GM12878 (cell line): ENCODE measurements around the gene WDR74. TPM values are rescaled to one million over a fixed set of nuclear protein-coding genes. Genes with fewer than 3 reads are reported as not detected.

Source experiments
- ATAC-seq: fragments of 200-7000 bp; cut with Tn5 transposase; 3 replicates; pipeline ENCODE4 v1.9.1; 2020; ENCODE audit warnings: mild to moderate bottlenecking, moderate library complexity
- BruUV-seq: library from RNA; stranded (reverse); fragments of 400-500 nt; replicated peaks from 2 replicates; lab custom pipeline; 2021; lab: Mats Ljungman, UMichigan
- CTCF ChIA-PET: fragments of 300-600 bp; sonication (Branson Sonifier 250); formaldehyde crosslinking; extraction: SDS; loops from one replicate; lab custom pipeline; 2021; ENCODE audit warnings: inconsistent platforms; lab: Yijun Ruan, JAX
- POLR2A ChIA-PET: fragments of 350-600 bp; formaldehyde crosslinking; extraction: SDS; loops from one replicate; lab custom pipeline; 2021; ENCODE audit warnings: inconsistent platforms; lab: Charles Lee
- RAD21 ChIA-PET: fragments of 300-600 bp; sonication (Branson Sonifier 250); formaldehyde crosslinking; loops from one replicate; lab custom pipeline; 2023; ENCODE audit warnings: antibody characterized with exemption; ENCODE audit not compliant: unreplicated experiment; lab: Charles Lee
- SMC1A ChIA-PET: fragments of 300-600 bp; sonication (Branson Sonifier 250); formaldehyde crosslinking; loops from one replicate; lab custom pipeline; 2023; ENCODE audit not compliant: unreplicated experiment, uncharacterized antibody; lab: Charles Lee
- DNase-seq: peaks from one replicate; pipeline ENCODE4 v3.0.0-alpha.2; 2011; ENCODE audit warnings: low read depth, low spot score
- FAIRE-seq: peaks from 3 replicates; lab custom pipeline; 2011; peaks lifted over from hg19 to GRCh38; lab: Jason Lieb, UNC
- H2AFZ ChIP-seq: 2 replicates; pipeline ENCODE4 v1.6.0; 2011; ENCODE audit warnings: low read depth, low read length, control low read depth; ENCODE audit not compliant: control insufficient read depth
- H3K27ac ChIP-seq: 2 replicates; pipeline ENCODE4 v1.5.1; 2011; ENCODE audit warnings: control low read depth; ENCODE audit not compliant: control insufficient read depth, insufficient read depth
- H3K27me3 ChIP-seq, 2 experiments: replicated peaks in 1 of 2; 2 replicates each; pipeline versions ENCODE4 v1.6.0 to v1.6.1; 2011; ENCODE audit warnings: low read length in 1 of 2; ENCODE audit not compliant: control insufficient read depth in 2 of 2, insufficient read depth in 2 of 2
- H3K36me3 ChIP-seq, 2 experiments: 2 replicates each; pipeline ENCODE4 v1.5.1; 2011; ENCODE audit warnings: low read length in 1 of 2; ENCODE audit not compliant: control insufficient read depth in 2 of 2, insufficient read depth in 2 of 2
- H3K4me1 ChIP-seq: 2 replicates; pipeline ENCODE4 v1.6.1; 2011; ENCODE audit warnings: mild to moderate bottlenecking, low read length, moderate library complexity, mixed read lengths; ENCODE audit not compliant: control insufficient read depth, insufficient read depth
- H3K4me2 ChIP-seq: 2 replicates; pipeline ENCODE4 v1.6.0; 2011; ENCODE audit warnings: control low read depth; ENCODE audit not compliant: control insufficient read depth, insufficient read depth
- H3K4me3 ChIP-seq: fragments of 200-600 bp; sonication (generic); 2 replicates; pipeline ENCODE4 v1.5.1; 2016
- H3K79me2 ChIP-seq: 2 replicates; pipeline ENCODE4 v1.6.0; 2011; ENCODE audit warnings: low read length; ENCODE audit not compliant: control insufficient read depth, insufficient read depth
- H3K9ac ChIP-seq: 2 replicates; pipeline ENCODE4 v1.8.0; 2011; ENCODE audit warnings: low read length, control low read depth, mixed read lengths; ENCODE audit not compliant: control insufficient read depth, insufficient read depth
- H3K9me3 ChIP-seq: replicated peaks from 3 replicates; pipeline ENCODE4 v1.5.1; 2011; ENCODE audit warnings: mild to moderate bottlenecking, low read length; ENCODE audit not compliant: control insufficient read depth, insufficient read depth
- H4K20me1 ChIP-seq: 2 replicates; pipeline ENCODE4 v1.6.0; 2011; ENCODE audit not compliant: control insufficient read depth, insufficient read depth
- BCLAF1 ChIP-seq: fragments of 450-650 bp; IDR thresholded peaks from 2 replicates; pipeline ENCODE4 v1.6.1; 2017; ENCODE audit warnings: antibody characterized with exemption, mild to moderate bottlenecking, moderate library complexity
- BRCA1 ChIP-seq: IDR thresholded peaks from 2 replicates; pipeline ENCODE4 v1.6.1; 2011; ENCODE audit warnings: low read depth, low read length, improper control_type of control experiment
- CBFB ChIP-seq: IDR thresholded peaks from 2 replicates; pipeline ENCODE4 v1.6.1; 2016; ENCODE audit warnings: antibody characterized with exemption, low read depth
- CREM ChIP-seq: IDR thresholded peaks from 2 replicates; pipeline ENCODE4 v1.6.1; 2014; ENCODE audit warnings: antibody characterized with exemption, low read depth
- E2F8 ChIP-seq: fragments of 450-650 bp; IDR thresholded peaks from 2 replicates; pipeline ENCODE4 v1.6.1; 2018; ENCODE audit warnings: mild to moderate bottlenecking, low read depth, moderate library complexity; ENCODE audit not compliant: partially characterized antibody
- FOS ChIP-seq: IDR thresholded peaks from 3 replicates; pipeline ENCODE4 v1.6.1; 2011; ENCODE audit warnings: borderline replicate concordance; ENCODE audit not compliant: insufficient read length; ENCODE audit errors: extremely low read depth
- MEF2A ChIP-seq: IDR thresholded peaks from 2 replicates; pipeline ENCODE4 v1.6.1; 2011; ENCODE audit warnings: low read depth, mild to moderate bottlenecking, low read length, moderate library complexity; ENCODE audit not compliant: insufficient read depth
- NFXL1 ChIP-seq: fragments of 450-650 bp; IDR thresholded peaks from 2 replicates; pipeline ENCODE4 v1.6.1; 2017; ENCODE audit warnings: antibody characterized with exemption, mild to moderate bottlenecking, borderline replicate concordance
- NR2F1 ChIP-seq: fragments of 450-650 bp; conservative IDR thresholded peaks from 2 replicates; pipeline ENCODE4 v1.6.1; 2017; ENCODE audit warnings: mild to moderate bottlenecking
- PBX3 ChIP-seq: IDR thresholded peaks from 2 replicates; pipeline ENCODE4 v1.6.1; 2011; ENCODE audit warnings: mild to moderate bottlenecking, low read depth, low read length, moderate library complexity; ENCODE audit not compliant: insufficient replicate concordance
- RAD21 ChIP-seq: IDR thresholded peaks from 2 replicates; pipeline ENCODE4 v1.6.1; 2011; ENCODE audit warnings: mild to moderate bottlenecking, low read depth, low read length, moderate library complexity; ENCODE audit not compliant: insufficient read depth
- RBBP5 ChIP-seq: fragments of 200-600 bp; sonication (generic); conservative IDR thresholded peaks from 2 replicates; pipeline ENCODE4 v1.6.1; 2016
- RFX5 ChIP-seq: IDR thresholded peaks from 2 replicates; pipeline ENCODE4 v1.6.1; 2011; ENCODE audit warnings: low read depth, low read length, improper control_type of control experiment
- TCF3 ChIP-seq: IDR thresholded peaks from 2 replicates; pipeline ENCODE4 v1.6.1; 2012; ENCODE audit warnings: low read depth, mild to moderate bottlenecking, low read length, borderline replicate concordance; ENCODE audit not compliant: insufficient read depth
- YBX1 ChIP-seq: fragments of 450-650 bp; IDR thresholded peaks from 2 replicates; pipeline ENCODE4 v1.6.1; 2016; ENCODE audit warnings: antibody characterized with exemption
- YY1 ChIP-seq: IDR thresholded peaks from 2 replicates; pipeline ENCODE4 v1.6.1; 2011; ENCODE audit warnings: low read depth, mild to moderate bottlenecking, low read length
- ZSCAN29 ChIP-seq: fragments of 450-650 bp; IDR thresholded peaks from 2 replicates; pipeline ENCODE4 v1.6.1; 2017; ENCODE audit warnings: mild to moderate bottlenecking, moderate library complexity
- WGBS: methylation state at CpG from one replicate; pipeline ENCODE4 v1.1.6; 2016; ENCODE audit warnings: low lambda C conversion rate; ENCODE audit not compliant: insufficient replicate concordance, insufficient coverage; ENCODE audit errors: missing lambda C conversion rate; 5-methylcytosine and 5-hydroxymethylcytosine counted together
- in situ Hi-C: fragments of 300-500 bp; cut with MboI; formaldehyde crosslinking; loops from 9 replicates; pipeline ENCODE4 v1.14.3; 2018; ENCODE audit warnings: mixed read lengths
- intact Hi-C: fragments of 100-400 bp; cut with micrococcal nuclease; formaldehyde crosslinking; loops from one replicate; pipeline ENCODE4 v1.14.2; 2022; ENCODE audit not compliant: unreplicated experiment
- polyA plus RNA-seq, 11 experiments: library from polyadenylated mRNA; depleted of rRNA in 4 of 11; unstranded in 6 of 11; stranded (reverse) in 5 of 11; fragments of >200 nt; fragmentation: Nextera tagmentation in 4 of 11; fragmentation: Illumina TruSeq in 1 of 11; extraction: Ambion mirVana in 4 of 11; extraction: Trizol in 1 of 11; gene quantifications; 1 replicate in 1 of 11; 2 replicates in 10 of 11; pipeline versions ENCODE4 v1.2.1 to v1.2.3, GENCODE V29; 2011 to 2016; ENCODE audit warnings: inconsistent platforms in 2 of 11, missing spikeins in 2 of 11, low read depth in 1 of 11
- total RNA-seq, 4 experiments: library from RNA; depleted of rRNA in 3 of 4; stranded (reverse); fragments of >200 nt in 3 of 4; fragmentation: Illumina TruSeq in 1 of 4; extraction: Trizol in 1 of 4; gene quantifications; 2 replicates each; pipeline versions ENCODE4 v1.2.1 to v1.2.3, GENCODE V29; 2013 to 2021

The WDR74 gene
- total and polyA plus RNA-seq, 10 of the 15 experiments (the other 5 are each of a cell fraction or from before 2014, with no cell fraction given), result 18.2 to 103 (median 60.7) TPM

- Histone ChIP-seq H3K4me2 (no peak overlapping the region), H3K36me3 (peaks cover under 1 to 2% of the 10 kb centered on the region in 2 experiments; a peak in 2 of 4 replicates), H3K9me3 (no peaks in the 10 kb centered on the region), H3K27me3 (no peaks in the 10 kb centered on the region), H2AFZ (no peak overlapping the region), H3K4me1 (no peaks in the 10 kb centered on the region), H3K27ac (no peak overlapping the region), H4K20me1 (no peaks in the 10 kb centered on the region), H3K4me3 (no peak overlapping the region), H3K79me2 (no peaks in the 10 kb centered on the region), H3K9ac (no peak overlapping the region)
- no peak for ATAC-seq
- WGBS, result 96% methylated on average over 4 of the region's 4 CpGs
- RAD21 ChIA-PET, result interaction anchor here (0.7 kb wide), 1 partner anchor 15 kb away, joined by 3 read pairs; the partner anchor contains the start of gene STX5
- DNase-seq, result no peak
- intact Hi-C loops (no loop called here), in situ Hi-C loops (no loop called here)
- POLR2A ChIA-PET, result interaction anchor here (0.6 to 1.2 kb wide), 4 partner anchors 9 to 137 kb away, joined by 3 to 4 read pairs (median 3); partner anchors contain the start of gene STX5
- no peak for FAIRE-seq
- BruUV-seq, result no TSS peak
- SMC1A ChIA-PET, result interaction anchor here (0.6 to 2.2 kb wide), 4 partner anchors 10 to 65 kb away, joined by 3 to 10 read pairs (median 4); partner anchors contain the start of gene NXF1
- CTCF ChIA-PET, result interaction anchor here (0.7 to 1.5 kb wide), 3 partner anchors 10 to 58 kb away, joined by 3 to 4 read pairs (median 4); no protein-coding TSS in a partner anchor
- TF ChIP-seq RBBP5, result no peak
- TF ChIP-seq CREM, result no peak
- no peak for TF ChIP-seq YY1
- no peak for TF ChIP-seq E2F8
- TF ChIP-seq ZSCAN29, result no peak
- TF ChIP-seq RAD21, result no peak
- no peak for TF ChIP-seq NFXL1
- no peak for TF ChIP-seq FOS
- TF ChIP-seq BRCA1, result no peak
- TF ChIP-seq YBX1, result no peak
- no peak for TF ChIP-seq BCLAF1
- TF ChIP-seq TCF3, result no peak
- no peak for TF ChIP-seq RFX5
- TF ChIP-seq CBFB, result no peak
- no peak for TF ChIP-seq NR2F1
- no peak for TF ChIP-seq PBX3
- no peak for TF ChIP-seq MEF2A
Observed at GRCh38 chr11:62817129-62817528, 22.3 kb downstream of the WDR74 start.
